Prostate gland (tissue), 2 donors: ENCODE measurements around the gene KAZALD1. TPM values are rescaled to one million over a fixed set of nuclear protein-coding genes. Genes with fewer than 3 reads are reported as not detected.

ENCODE experiments used
- DNase-seq: peaks from one replicate; pipeline ENCODE4 v3.0.0-alpha.2; 2019; ENCODE audit warnings: low spot score
- H3K27ac ChIP-seq, 2 donors: fragments of 200-600 bp; sonication (generic); 2 replicates each; pipeline ENCODE4 v1.5.1; 2017 to 2019
- H3K27me3 ChIP-seq: fragments of 200-600 bp; sonication (generic); replicated peaks from 2 replicates; pipeline ENCODE4 v1.5.1; 2019; ENCODE audit not compliant: insufficient read depth
- H3K36me3 ChIP-seq, 2 donors: fragments of 200-600 bp; sonication (generic); 1 replicate in 1 of 2; 2 replicates in 1 of 2; pipeline versions ENCODE4 v1.5.1 to v1.8.1; 2017 to 2019
- H3K4me1 ChIP-seq: fragments of 200-600 bp; sonication (generic); replicated peaks from 2 replicates; pipeline ENCODE4 v1.5.1; 2019
- H3K4me3 ChIP-seq, 2 donors: fragments of 200-600 bp; sonication (generic); 2 replicates each; pipeline ENCODE4 v1.5.1; 2017 to 2019
- H3K9me3 ChIP-seq: fragments of 200-600 bp; sonication (generic); 2 replicates; pipeline ENCODE4 v1.5.1; 2017
- POLR2A ChIP-seq: fragments of 450-650 bp; IDR thresholded peaks from one replicate; pipeline ENCODE4 v1.6.1; 2016; ENCODE audit warnings: antibody characterized with exemption, mild to moderate bottlenecking
- POLR2AphosphoS5 ChIP-seq: sonication (generic); formaldehyde crosslinking; IDR thresholded peaks from one replicate; pipeline ENCODE4 v1.6.1; 2017; ENCODE audit warnings: antibody characterized with exemption
- WGBS: methylation state at CpG from one replicate; pipeline ENCODE4 v1.1.5; 2018; 5-methylcytosine and 5-hydroxymethylcytosine counted together
- intact Hi-C: fragments of 100-400 bp; cut with DNase I; formaldehyde crosslinking; loops from one replicate; pipeline ENCODE4 v1.14.2; 2022
- total RNA-seq, 2 donors: library from RNA; depleted of rRNA; stranded (reverse); fragments of >200 nt; gene quantifications; one replicate each; pipeline ENCODE4 v1.1.0, GENCODE V29; 2016
- TF ChIP-seq, protein P1 (sequence below), 4 experiments: fragments of 200-600 bp in 2 of 4; fragments of 450-650 bp in 2 of 4; sonication (generic) in 2 of 4; IDR thresholded peaks; 1 replicate in 3 of 4; 2 replicates in 1 of 4; pipeline ENCODE4 v1.5.1; 2016 to 2019; ENCODE audit warnings: antibody characterized with exemption in 4 of 4, mild to moderate bottlenecking in 2 of 4, moderate library complexity in 2 of 4

KAZALD1 gene
- total RNA-seq, 2 donors from 2014 or later: 9.8 to 24.4 TPM

DNA sequence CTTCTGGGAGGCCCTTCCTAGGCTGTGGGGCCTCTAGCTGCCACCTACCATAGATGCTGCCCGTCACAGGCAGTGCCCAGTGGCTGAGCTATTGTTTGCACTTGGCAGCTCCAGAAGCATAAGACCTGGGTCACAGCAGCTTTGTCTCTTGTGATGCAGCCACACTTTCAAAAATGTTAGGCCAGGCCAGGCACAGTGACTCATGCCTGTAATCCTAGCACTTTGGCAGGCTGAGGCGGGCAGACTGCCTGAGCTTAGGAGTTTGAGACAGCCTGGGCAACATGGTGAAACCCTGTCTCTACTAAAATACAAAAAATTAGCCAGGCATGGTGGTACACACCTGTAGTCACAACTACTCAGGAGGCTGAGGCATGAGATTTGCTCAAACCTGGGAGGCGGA, 9.5 kb upstream of the KAZALD1 start:
- Histone ChIP-seq H3K4me3 (no peak overlapping the region), H3K36me3 (no peaks in the 10 kb centered on the region), H3K27ac (no peak overlapping the region), H3K4me1 (no peaks in the 10 kb centered on the region), H3K9me3 (no peaks in the 10 kb centered on the region), H3K27me3 (no peaks in the 10 kb centered on the region)
- 79% methylated on average over 3 of the region's 3 CpGs for WGBS
- TF ChIP-seq POLR2A (no peak), POLR2AphosphoS5 (no peak)
- TF ChIP-seq, protein P1, sequence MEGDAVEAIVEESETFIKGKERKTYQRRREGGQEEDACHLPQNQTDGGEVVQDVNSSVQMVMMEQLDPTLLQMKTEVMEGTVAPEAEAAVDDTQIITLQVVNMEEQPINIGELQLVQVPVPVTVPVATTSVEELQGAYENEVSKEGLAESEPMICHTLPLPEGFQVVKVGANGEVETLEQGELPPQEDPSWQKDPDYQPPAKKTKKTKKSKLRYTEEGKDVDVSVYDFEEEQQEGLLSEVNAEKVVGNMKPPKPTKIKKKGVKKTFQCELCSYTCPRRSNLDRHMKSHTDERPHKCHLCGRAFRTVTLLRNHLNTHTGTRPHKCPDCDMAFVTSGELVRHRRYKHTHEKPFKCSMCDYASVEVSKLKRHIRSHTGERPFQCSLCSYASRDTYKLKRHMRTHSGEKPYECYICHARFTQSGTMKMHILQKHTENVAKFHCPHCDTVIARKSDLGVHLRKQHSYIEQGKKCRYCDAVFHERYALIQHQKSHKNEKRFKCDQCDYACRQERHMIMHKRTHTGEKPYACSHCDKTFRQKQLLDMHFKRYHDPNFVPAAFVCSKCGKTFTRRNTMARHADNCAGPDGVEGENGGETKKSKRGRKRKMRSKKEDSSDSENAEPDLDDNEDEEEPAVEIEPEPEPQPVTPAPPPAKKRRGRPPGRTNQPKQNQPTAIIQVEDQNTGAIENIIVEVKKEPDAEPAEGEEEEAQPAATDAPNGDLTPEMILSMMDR (IDR thresholded peaks at IDR 0.05): no peak
- intact Hi-C loops: no loop called here
- no peak for DNase-seq

DNA sequence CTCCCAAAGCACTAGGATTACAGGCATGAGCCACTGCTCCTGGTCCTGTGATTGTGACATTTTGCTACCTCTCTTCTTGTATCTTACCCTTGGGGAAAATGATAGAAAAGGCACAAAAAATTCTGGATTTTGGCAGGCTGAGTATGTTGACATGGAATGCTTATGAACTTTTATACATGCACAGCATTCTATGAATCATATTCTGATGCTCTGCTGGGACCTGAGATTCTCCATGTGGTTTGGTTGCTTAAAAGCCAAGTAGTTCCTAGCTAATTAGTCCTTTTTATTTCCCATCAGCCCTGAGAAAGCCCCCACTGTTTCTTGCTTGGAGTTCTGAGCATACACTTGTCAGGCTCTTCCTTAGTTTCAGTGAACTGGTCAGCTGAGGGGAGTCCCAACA, 8.3 kb upstream of the KAZALD1 start:
- intact Hi-C loops: no loop called here
- TF ChIP-seq, protein P1 (IDR thresholded peaks at IDR 0.05): no peak
- TF ChIP-seq POLR2AphosphoS5 (no peak), POLR2A (no peak)

DNA sequence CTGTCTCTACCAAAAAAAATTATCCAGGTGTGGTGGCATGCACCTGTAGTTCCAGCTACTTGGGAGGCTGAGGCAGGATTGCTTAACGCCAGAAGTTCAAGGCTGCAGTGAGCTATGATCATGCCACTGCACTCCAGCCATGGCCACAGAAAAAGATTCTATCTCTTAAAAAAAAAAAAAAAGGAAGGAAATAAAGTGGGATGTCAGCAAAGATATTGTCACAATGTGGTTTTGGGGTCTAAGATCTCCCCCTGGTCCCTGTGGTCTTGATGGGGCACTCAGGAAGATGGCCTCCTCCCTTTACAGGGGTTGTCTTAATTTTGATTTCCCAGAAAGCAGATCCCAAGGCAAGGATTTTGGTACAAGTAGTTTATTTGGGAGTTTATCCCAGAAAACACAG, 7.4 kb upstream of the KAZALD1 start:
- Histone ChIP-seq H3K4me3 (no peak overlapping the region), H3K27me3 (no peaks in the 10 kb centered on the region), H3K4me1 (no peaks in the 10 kb centered on the region), H3K27ac (no peak overlapping the region), H3K9me3 (no peaks in the 10 kb centered on the region), H3K36me3 (no peaks in the 10 kb centered on the region)
- intact Hi-C loops: no loop called here
- WGBS: 91% methylated on average over 1 of the region's 1 CpG
- no peak for DNase-seq
- no peak for TF ChIP-seq POLR2A
- no peak for TF ChIP-seq POLR2AphosphoS5
- TF ChIP-seq, protein P1 (IDR thresholded peaks at IDR 0.05): no peak

More for the DNA sequence above, 8.3 kb upstream of the KAZALD1 start:
- no peak overlapping the region for H3K27ac ChIP-seq
- H3K9me3 ChIP-seq: no peaks in the 10 kb centered on the region
- no peaks in the 10 kb centered on the region for H3K4me1 ChIP-seq
- no peak for DNase-seq
- H3K36me3 ChIP-seq: no peaks in the 10 kb centered on the region
- H3K4me3 ChIP-seq: no peak overlapping the region
- no peaks in the 10 kb centered on the region for H3K27me3 ChIP-seq

DNA sequence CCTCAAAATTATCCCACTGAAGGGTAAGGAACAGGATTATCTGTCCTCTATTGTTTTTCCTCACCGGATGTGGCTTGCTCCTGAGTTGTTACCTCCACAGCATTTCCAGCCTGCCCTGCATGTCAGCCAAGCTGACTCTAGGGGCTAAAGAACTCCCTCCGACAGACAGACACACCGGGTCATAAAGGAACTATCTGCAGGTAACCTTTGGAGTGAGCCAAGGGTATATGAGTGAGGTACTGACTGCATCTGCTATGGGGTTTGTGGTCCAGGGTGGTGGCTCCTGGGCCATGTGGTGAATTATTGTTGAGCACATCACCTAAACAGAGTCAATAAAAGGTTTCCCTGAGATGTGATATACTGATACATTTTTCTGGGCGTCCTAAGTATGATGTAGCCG, 6.9 kb upstream of the KAZALD1 start:
- H3K4me3 ChIP-seq: no peak overlapping the region
- TF ChIP-seq POLR2AphosphoS5 (no peak), POLR2A (no peak)
- TF ChIP-seq, protein P1 (IDR thresholded peaks at IDR 0.05): no peak
- H3K27me3 ChIP-seq: no peaks in the 10 kb centered on the region
- intact Hi-C loops: no loop called here
- no peaks in the 10 kb centered on the region for H3K36me3 ChIP-seq
- H3K9me3 ChIP-seq: no peaks in the 10 kb centered on the region
- WGBS: 85% methylated on average over 5 of the region's 5 CpGs
- H3K27ac ChIP-seq: no peak overlapping the region
- no peak for DNase-seq
- H3K4me1 ChIP-seq: no peaks in the 10 kb centered on the region

DNA sequence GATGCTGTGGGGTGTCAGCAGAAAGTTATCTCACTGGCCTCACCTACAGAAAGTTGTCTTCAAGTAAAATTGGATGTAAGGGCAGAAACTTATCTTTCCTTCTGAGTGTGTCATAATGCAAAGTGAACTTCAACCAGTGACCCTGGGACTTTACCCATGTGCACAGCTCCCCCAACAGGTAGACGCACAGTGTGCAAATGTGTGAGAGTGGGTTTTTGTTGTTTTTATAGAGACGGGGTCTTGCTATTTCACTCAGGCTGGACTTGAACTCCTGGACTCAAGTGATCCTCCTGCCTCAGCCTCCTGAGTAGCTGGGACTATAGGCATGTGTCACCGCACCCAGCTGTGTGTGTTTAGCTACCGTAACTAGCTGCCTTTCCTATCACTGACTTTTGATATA, 6.4 kb upstream of the KAZALD1 start:
- 93% methylated on average over 4 of the region's 4 CpGs for WGBS
- TF ChIP-seq, protein P1 (IDR thresholded peaks at IDR 0.05): no peak
- TF ChIP-seq POLR2AphosphoS5 (no peak), POLR2A (no peak)
- Histone ChIP-seq H3K27me3 (no peaks in the 10 kb centered on the region), H3K4me1 (no peaks in the 10 kb centered on the region), H3K27ac (no peak overlapping the region), H3K9me3 (no peaks in the 10 kb centered on the region), H3K4me3 (no peak overlapping the region), H3K36me3 (no peaks in the 10 kb centered on the region)
- intact Hi-C loops: no loop called here
- DNase-seq: no peak
